ENCODE data around the gene SLC30A3.

SLC30A3 gene

GRCh38 chr2:27262379-27263286, at the start of gene SLC30A3:
Gene SLC30A3, minus strand, starts transcription at chr2:27263047. Its CDS starts 141 bp downstream, at chr2:27262906.
- no peaks in the 10 kb centered on the region for H3K79me2 ChIP-seq (ENCODE audit: low read length)
- H3F3A ChIP-seq (ENCODE audit: insufficient read depth, low read length), result no peaks in the 10 kb centered on the region
- H3K9ac ChIP-seq (ENCODE audit: low read length), result no peak within 1 kb of the TSS
- H3K27ac ChIP-seq (ENCODE audit: low read length), result no peak within 1 kb of the TSS
- no peaks in the 10 kb centered on the region for H3K9me2 ChIP-seq (replicated peaks; ENCODE audit: insufficient read depth, low read length)
- no peaks in the 10 kb centered on the region for H3K36me3 ChIP-seq (replicated peaks; ENCODE audit: insufficient read depth, low read length)
- peak within 1 kb of the TSS; percentile 71 for H2AFZ ChIP-seq (ENCODE audit: low read length)
- H3K4me1 ChIP-seq (ENCODE audit: low read length), result peaks cover 5% of the 10 kb centered on the region; the same call in 1 of the 2 replicates
- peaks cover 63% of the 10 kb centered on the region for H3K27me3 ChIP-seq (replicated peaks; ENCODE audit: insufficient read depth, low read length)
- DNase-seq, result peak; percentile 62
- peak within 1 kb of the TSS; percentile 81 for H3K4me2 ChIP-seq (ENCODE audit: low read depth, low read length)
- H3K4me3 ChIP-seq (ENCODE audit: low read length), result peak within 1 kb of the TSS; percentile 65
- no peaks in the 10 kb centered on the region for H4K20me1 ChIP-seq (ENCODE audit: insufficient read depth, low read length)
- H3K9me3 ChIP-seq (replicated peaks; ENCODE audit: insufficient read depth, low read length), result no peaks in the 10 kb centered on the region
- no peak; the same call in 1 of the 2 replicates for TF ChIP-seq CTCF (IDR thresholded peaks at IDR 0.05; ENCODE audit: low read length)
- peak; percentile 92 for TF ChIP-seq EZH2 (optimal IDR thresholded peaks at IDR 0.05; ENCODE audit: low read depth, low read length)
- 0 out of 2 replicates have a peak, but pooled peaks have one; percentile 66 for TF ChIP-seq EZH2phosphoT487 (IDR thresholded peaks at IDR 0.05; ENCODE audit: low read length)

GRCh38 chr2:27312152-27312551, 49.3 kb upstream of the SLC30A3 start:
- no peak overlapping the region for H3K9ac ChIP-seq (ENCODE audit: low read length)
- H3K4me2 ChIP-seq (ENCODE audit: low read depth, low read length), result no peak overlapping the region
- no peaks in the 10 kb centered on the region for H3K9me3 ChIP-seq (replicated peaks; ENCODE audit: insufficient read depth, low read length)
- TF ChIP-seq EZH2phosphoT487 (IDR thresholded peaks at IDR 0.05; ENCODE audit: low read length) (no peak), CTCF (IDR thresholded peaks at IDR 0.05; ENCODE audit: low read length) (no peak), EZH2 (optimal IDR thresholded peaks at IDR 0.05; ENCODE audit: low read depth, low read length) (no peak)
- no peak for DNase-seq
- no peaks in the 10 kb centered on the region for H3K4me1 ChIP-seq (ENCODE audit: low read length)
- H3K4me3 ChIP-seq (ENCODE audit: low read length), result no peak overlapping the region
- no peaks in the 10 kb centered on the region for H3K36me3 ChIP-seq (replicated peaks; ENCODE audit: insufficient read depth, low read length)
- H3K27me3 ChIP-seq (replicated peaks; ENCODE audit: insufficient read depth, low read length), result no peaks in the 10 kb centered on the region
- H3K9me2 ChIP-seq (replicated peaks; ENCODE audit: insufficient read depth, low read length), result no peaks in the 10 kb centered on the region
- H3F3A ChIP-seq (ENCODE audit: insufficient read depth, low read length), result no peaks in the 10 kb centered on the region
- H4K20me1 ChIP-seq (ENCODE audit: insufficient read depth, low read length), result no peaks in the 10 kb centered on the region
- H2AFZ ChIP-seq (ENCODE audit: low read length), result no peak overlapping the region
- H3K79me2 ChIP-seq (ENCODE audit: low read length), result no peaks in the 10 kb centered on the region
- H3K27ac ChIP-seq (ENCODE audit: low read length), result no peak overlapping the region

- Histone ChIP-seq H3K9ac (ENCODE audit: low read length) (no peak overlapping the region), H3K27ac (ENCODE audit: low read length) (no peak overlapping the region), H3F3A (ENCODE audit: insufficient read depth, low read length) (no peaks in the 10 kb centered on the region), H3K79me2 (ENCODE audit: low read length) (no peaks in the 10 kb centered on the region), H3K36me3 (replicated peaks; ENCODE audit: insufficient read depth, low read length) (no peaks in the 10 kb centered on the region), H3K4me3 (ENCODE audit: low read length) (no peak overlapping the region), H3K9me2 (replicated peaks; ENCODE audit: insufficient read depth, low read length) (no peaks in the 10 kb centered on the region), H4K20me1 (ENCODE audit: insufficient read depth, low read length) (no peaks in the 10 kb centered on the region), H3K4me1 (ENCODE audit: low read length) (no peaks in the 10 kb centered on the region), H3K4me2 (ENCODE audit: low read depth, low read length) (no peak overlapping the region), H3K27me3 (replicated peaks; ENCODE audit: insufficient read depth, low read length) (no peaks in the 10 kb centered on the region), H3K9me3 (replicated peaks; ENCODE audit: insufficient read depth, low read length) (no peaks in the 10 kb centered on the region), H2AFZ (ENCODE audit: low read length) (no peak overlapping the region)
- DNase-seq, result no peak
- no peak for TF ChIP-seq EZH2phosphoT487 (IDR thresholded peaks at IDR 0.05; ENCODE audit: low read length)
- TF ChIP-seq EZH2 (optimal IDR thresholded peaks at IDR 0.05; ENCODE audit: low read depth, low read length), result no peak
- no peak for TF ChIP-seq CTCF (IDR thresholded peaks at IDR 0.05; ENCODE audit: low read length)
Observed at GRCh38 chr2:27309651-27310050, 46.8 kb upstream of the SLC30A3 start.

Data from MM.1S (cell line).